Measurements from ENCODE around the gene BMPR1A. TPM values are rescaled to one million over a fixed set of nuclear protein-coding genes. Genes with fewer than 3 reads are reported as not detected.

BMPR1A gene
- total RNA-seq, 1 experiment from 2014 or later = 94.3 TPM

- BruUV-seq (replicated peaks) = no TSS peak
- H3K36me3 ChIP-seq (ENCODE audit: control insufficient read depth, insufficient read depth, low read length) = peaks cover 9% of the 10 kb centered on the region
- no peaks in the 10 kb centered on the region for H3K4me1 ChIP-seq (ENCODE audit: control insufficient read depth, insufficient read depth, low read length)
- intact Hi-C loops (cut with micrococcal nuclease; ENCODE audit: unreplicated experiment) (no loop called here), in situ Hi-C loops (cut with HindIII; ENCODE audit: low pct_unique_long_range_greater_than_20kb, low sequenced_read_pairs) (no loop called here)
- no peak overlapping the region for H3K4me3 ChIP-seq (ENCODE audit: low read depth in 2 of 2, low read length in 2 of 2)
- CTCF ChIA-PET = no interaction called here
- no peaks in the 10 kb centered on the region for H3K27me3 ChIP-seq (ENCODE audit: control insufficient read depth, insufficient read depth, low read length)
- no peak for TF ChIP-seq CTCF (IDR thresholded peaks at IDR 0.05)
- TF ChIP-seq TCF7L2 (IDR thresholded peaks at IDR 0.05; ENCODE audit: low read depth, low read length) = no peak
- TF ChIP-seq POLR2AphosphoS5 (IDR thresholded peaks at IDR 0.05; ENCODE audit: low read depth, low read length) = no peak
- TF ChIP-seq SIN3A (IDR thresholded peaks at IDR 0.05; ENCODE audit: borderline replicate concordance, insufficient read depth, low read depth, low read length) = no peak
- no peak for TF ChIP-seq REST (IDR thresholded peaks at IDR 0.05; ENCODE audit: insufficient read depth in 1 of 2, low read depth in 2 of 2, low read length in 1 of 2)
- no peaks in the 10 kb centered on the region for H3K9me3 ChIP-seq (ENCODE audit: control insufficient read depth, insufficient read depth, low read depth, low read length)
- DNase-seq (ENCODE audit: low read depth, low spot score) (no peak), ATAC-seq (no peak)
- H3K27ac ChIP-seq (ENCODE audit: low read length) = no peak overlapping the region
- POLR2A ChIA-PET = interaction anchor here (0.6 kb wide), 1 partner anchor 96 kb away, joined by 8 read pairs; no protein-coding TSS in a partner anchor
Measured at GRCh38 chr10:86905429-86905828, 149.0 kb downstream of the BMPR1A start.

- ATAC-seq = no peak
- CTCF ChIA-PET = no interaction called here
- intact Hi-C loops (cut with micrococcal nuclease; ENCODE audit: unreplicated experiment) = no loop called here
- Histone ChIP-seq H3K27ac (ENCODE audit: low read length) (no peak overlapping the region), H3K4me3 (ENCODE audit: low read depth in 2 of 2, low read length in 2 of 2) (no peak overlapping the region), H3K4me1 (ENCODE audit: control insufficient read depth, insufficient read depth, low read length) (no peaks in the 10 kb centered on the region), H3K27me3 (ENCODE audit: control insufficient read depth, insufficient read depth, low read length) (no peaks in the 10 kb centered on the region), H3K36me3 (ENCODE audit: control insufficient read depth, insufficient read depth, low read length) (peaks cover 26% of the 10 kb centered on the region), H3K9me3 (ENCODE audit: control insufficient read depth, insufficient read depth, low read depth, low read length) (no peaks in the 10 kb centered on the region)
- in situ Hi-C loops (cut with HindIII; ENCODE audit: low pct_unique_long_range_greater_than_20kb, low sequenced_read_pairs) = no loop called here
- DNase-seq (ENCODE audit: low read depth, low spot score) = no peak
- TF ChIP-seq TCF7L2 (IDR thresholded peaks at IDR 0.05; ENCODE audit: low read depth, low read length) (no peak), POLR2AphosphoS5 (IDR thresholded peaks at IDR 0.05; ENCODE audit: low read depth, low read length) (no peak), SIN3A (IDR thresholded peaks at IDR 0.05; ENCODE audit: borderline replicate concordance, insufficient read depth, low read depth, low read length) (no peak)
- POLR2A ChIA-PET = no interaction called here
- BruUV-seq (replicated peaks) = no TSS peak
Measured at GRCh38 chr10:86914734-86915133, 158.3 kb downstream of the BMPR1A start.

GRCh38 chr10:86918022-86918471, 161.6 kb downstream of the BMPR1A start:
- TF ChIP-seq REST (IDR thresholded peaks at IDR 0.05; ENCODE audit: insufficient read depth in 1 of 2, low read depth in 2 of 2, low read length in 1 of 2) (no peak), CTCF (IDR thresholded peaks at IDR 0.05) (no peak)
- in situ Hi-C loops (cut with HindIII; ENCODE audit: low pct_unique_long_range_greater_than_20kb, low sequenced_read_pairs) (no loop called here), intact Hi-C loops (cut with micrococcal nuclease; ENCODE audit: unreplicated experiment) (no loop called here)
- H3K9me3 ChIP-seq (ENCODE audit: control insufficient read depth, insufficient read depth, low read depth, low read length) = no peaks in the 10 kb centered on the region
- no peak for ATAC-seq
- no peaks in the 10 kb centered on the region for H3K4me1 ChIP-seq (ENCODE audit: control insufficient read depth, insufficient read depth, low read length)
- peaks cover 20% of the 10 kb centered on the region for H3K36me3 ChIP-seq (ENCODE audit: control insufficient read depth, insufficient read depth, low read length)
- ChIA-PET CTCF (interaction anchor here (1.0 kb wide), 1 partner anchor 230 kb away, joined by 11 read pairs; no protein-coding TSS in a partner anchor), POLR2A (interaction anchor here (0.7 kb wide), 1 partner anchor 426 kb away, joined by 4 read pairs; no protein-coding TSS in a partner anchor)
- H3K4me3 ChIP-seq (ENCODE audit: low read depth in 2 of 2, low read length in 2 of 2) = no peak overlapping the region
- H3K27me3 ChIP-seq (ENCODE audit: control insufficient read depth, insufficient read depth, low read length) = no peaks in the 10 kb centered on the region
- no peak overlapping the region for H3K27ac ChIP-seq (ENCODE audit: low read length)
- no TSS peak for BruUV-seq (replicated peaks)
- DNase-seq (ENCODE audit: low read depth, low spot score) = no peak

All from Panc1 (cell line).